ENCODE data around the gene OTULINL. TPM values are rescaled to one million over a fixed set of nuclear protein-coding genes. Genes with fewer than 3 reads are reported as not detected.
"Not testable (repeated sequence)": the region's sequence is repeated elsewhere in the genome, so short reads cannot be mapped to it uniquely, and the experiment has no call there.

Gene OTULINL
- polyA plus RNA-seq, 1 of the 3 experiments (the other 2 are of a cell fraction) = 0.26 TPM

- ChIA-PET POLR2A (no interaction called here), CTCF (interaction anchor here (1.1 to 2.3 kb wide), 2 partner anchors 18 to 96 kb away, joined by 3 to 6 read pairs; no protein-coding TSS in a partner anchor)
- TF ChIP-seq GATA2 (CRISPR knock-in tag; IDR thresholded peaks at IDR 0.05) (no peak), SIN3A (IDR thresholded peaks at IDR 0.05; ENCODE audit: borderline replicate concordance, low read depth, low read length) (no peak), FOXJ3 (CRISPR knock-in tag; IDR thresholded peaks at IDR 0.05) (no peak), GABPA (IDR thresholded peaks at IDR 0.05; ENCODE audit: low read depth) (no peak), JUND (IDR thresholded peaks at IDR 0.05) (no peak), MXI1 (IDR thresholded peaks at IDR 0.05; ENCODE audit: low read depth, low read length) (no peak), NRF1 (IDR thresholded peaks at IDR 0.05; ENCODE audit: low read depth, low read length) (no peak), TAF1 (IDR thresholded peaks at IDR 0.05; ENCODE audit: borderline replicate concordance, low read depth, low read length) (no peak), RAD21 (IDR thresholded peaks at IDR 0.05; ENCODE audit: low read length) (no peak)
- Histone ChIP-seq H3K27me3 (ENCODE audit: insufficient read depth) (no peaks in the 10 kb centered on the region), H3K36me3 (replicated peaks in 1 of 2; ENCODE audit: control insufficient read depth in 1 of 2, insufficient read depth in 2 of 2, low read length in 1 of 2) (no peaks in the 10 kb centered on the region), H3K4me2 (no peak overlapping the region), H3K9me2 (no peaks in the 10 kb centered on the region), H3K27ac (ENCODE audit: low read depth in 2 of 2, low read length in 1 of 2) (no peak overlapping the region), H3K9ac (no peak overlapping the region), H3K79me2 (ENCODE audit: insufficient read depth) (no peaks in the 10 kb centered on the region), H3K4me3 (ENCODE audit: low read depth in 2 of 2, low read length in 1 of 2) (no peak overlapping the region), H3K4me1 (ENCODE audit: control insufficient read depth in 1 of 2, insufficient read depth in 2 of 2, low read depth in 1 of 2, low read length in 1 of 2) (no peaks in the 10 kb centered on the region), H2AFZ (ENCODE audit: low read depth) (no peak overlapping the region), H3K9me3 (no peaks in the 10 kb centered on the region), H3F3A (replicated peaks; ENCODE audit: insufficient read depth) (no peaks in the 10 kb centered on the region), H4K20me1 (ENCODE audit: insufficient read depth) (no peaks in the 10 kb centered on the region)
- no peak for DNase-seq
- 6% methylated on average over 1 of the region's 1 CpG for WGBS (ENCODE audit: low lambda C conversion rate)
Observed at GRCh38 chr5:14552017-14552416, 29.6 kb upstream of the OTULINL start.

GRCh38 chr5:14554288-14554687, 27.3 kb upstream of the OTULINL start:
- WGBS (ENCODE audit: low lambda C conversion rate) = 36% methylated on average over 3 of the region's 3 CpGs
- not testable (repeated sequence) for H3K27ac ChIP-seq (ENCODE audit: low read depth in 2 of 2, low read length in 1 of 2)

GRCh38 chr5:14556015-14556414, 25.6 kb upstream of the OTULINL start:
- no peaks in the 10 kb centered on the region for H4K20me1 ChIP-seq (ENCODE audit: insufficient read depth)
- WGBS (ENCODE audit: low lambda C conversion rate) = 34% methylated on average over 2 of the region's 2 CpGs
- H3F3A ChIP-seq (replicated peaks; ENCODE audit: insufficient read depth) = no peaks in the 10 kb centered on the region
- no peak for DNase-seq
- H3K27me3 ChIP-seq (ENCODE audit: insufficient read depth) = no peaks in the 10 kb centered on the region
- CTCF ChIA-PET = no interaction called here
- H2AFZ ChIP-seq (ENCODE audit: low read depth) = no peak overlapping the region
- H3K4me3 ChIP-seq (ENCODE audit: low read depth in 2 of 2, low read length in 1 of 2) = no peak overlapping the region
- no peak overlapping the region for H3K9ac ChIP-seq
- no peaks in the 10 kb centered on the region for H3K9me3 ChIP-seq
- H3K9me2 ChIP-seq = no peaks in the 10 kb centered on the region
- no peak overlapping the region for H3K27ac ChIP-seq (ENCODE audit: low read depth in 2 of 2, low read length in 1 of 2)
- TF ChIP-seq PBX3 (IDR thresholded peaks at IDR 0.05) (no peak), FOXJ3 (CRISPR knock-in tag; IDR thresholded peaks at IDR 0.05) (no peak), MAX (IDR thresholded peaks at IDR 0.05; ENCODE audit: low read depth) (no peak), MEF2A (IDR thresholded peaks at IDR 0.05; ENCODE audit: borderline replicate concordance, low read depth) (no peak), RCOR1 (IDR thresholded peaks at IDR 0.05; ENCODE audit: low read length) (no peak)
- no peaks in the 10 kb centered on the region for H3K36me3 ChIP-seq (replicated peaks in 1 of 2; ENCODE audit: control insufficient read depth in 1 of 2, insufficient read depth in 2 of 2, low read length in 1 of 2)
- H3K4me2 ChIP-seq = no peak overlapping the region
- POLR2A ChIA-PET = no interaction called here
- no peaks in the 10 kb centered on the region for H3K79me2 ChIP-seq (ENCODE audit: insufficient read depth)
- H3K4me1 ChIP-seq (ENCODE audit: control insufficient read depth in 1 of 2, insufficient read depth in 2 of 2, low read depth in 1 of 2, low read length in 1 of 2) = no peaks in the 10 kb centered on the region

More at GRCh38 chr5:14554288-14554687, 27.3 kb upstream of the OTULINL start:
- H3K4me1 ChIP-seq (ENCODE audit: control insufficient read depth in 1 of 2, insufficient read depth in 2 of 2, low read depth in 1 of 2, low read length in 1 of 2); H3K36me3 ChIP-seq (replicated peaks in 1 of 2; ENCODE audit: control insufficient read depth in 1 of 2, insufficient read depth in 2 of 2, low read length in 1 of 2); H2AFZ ChIP-seq (ENCODE audit: low read depth); H3K79me2 ChIP-seq (ENCODE audit: insufficient read depth); H3K27me3 ChIP-seq (ENCODE audit: insufficient read depth); POLR2A ChIA-PET; DNase-seq; H4K20me1 ChIP-seq (ENCODE audit: insufficient read depth); H3F3A ChIP-seq (replicated peaks; ENCODE audit: insufficient read depth); H3K9ac ChIP-seq; H3K9me3 ChIP-seq; H3K9me2 ChIP-seq; H3K4me3 ChIP-seq (ENCODE audit: low read depth in 2 of 2, low read length in 1 of 2); CTCF ChIA-PET; H3K4me2 ChIP-seq: not testable (repeated sequence)
